GM23338 (cell line): ENCODE data around the gene NOTCH1. TPM values are rescaled to one million over a fixed set of nuclear protein-coding genes. Genes with fewer than 3 reads are reported as not detected.

ENCODE experiments used
- ATAC-seq: fragments of 200-7000 bp; cut with Tn5 transposase; 3 replicates; pipeline ENCODE4 v1.9.1; 2020
- DNase-seq: peaks from one replicate; pipeline ENCODE4 v3.0.0-alpha.2; 2015; ENCODE audit warnings: low spot score
- H2AFZ ChIP-seq: fragments of 200-600 bp; sonication (generic); 2 replicates; pipeline ENCODE4 v1.8.0; 2016; ENCODE audit warnings: antibody characterized with exemption, mild to moderate bottlenecking, moderate library complexity
- H3F3A ChIP-seq: fragments of 200-600 bp; sonication (generic); replicated peaks from 2 replicates; pipeline ENCODE4 v1.8.0; 2017; ENCODE audit warnings: antibody characterized with exemption, mixed run types, low read depth
- H3K27ac ChIP-seq: fragments of 200-600 bp; sonication (generic); 2 replicates; pipeline ENCODE4 v1.6.1; 2016; ENCODE audit warnings: low read depth
- H3K27me3 ChIP-seq: fragments of 200-600 bp; sonication (generic); 2 replicates; pipeline ENCODE4 v1.8.0; 2016; ENCODE audit warnings: mild to moderate bottlenecking, mixed run types, moderate library complexity; ENCODE audit not compliant: insufficient read depth
- H3K36me3 ChIP-seq: fragments of 200-600 bp; sonication (generic); 2 replicates; pipeline ENCODE4 v1.8.0; 2016; ENCODE audit warnings: mild to moderate bottlenecking; ENCODE audit not compliant: insufficient read depth
- H3K4me1 ChIP-seq: fragments of 200-600 bp; sonication (generic); 2 replicates; pipeline ENCODE4 v1.8.0; 2016; ENCODE audit warnings: mild to moderate bottlenecking, moderate library complexity; ENCODE audit not compliant: insufficient read depth
- H3K4me2 ChIP-seq: fragments of 200-600 bp; sonication (generic); 2 replicates; pipeline ENCODE4 v1.7.1; 2017; ENCODE audit warnings: mixed run types
- H3K4me3 ChIP-seq: fragments of 200-600 bp; sonication (generic); 2 replicates; pipeline ENCODE4 v1.6.1; 2016; ENCODE audit warnings: mixed run types
- H3K79me2 ChIP-seq: fragments of 200-600 bp; sonication (generic); replicated peaks from 2 replicates; pipeline ENCODE4 v1.8.0; 2017; ENCODE audit warnings: mild to moderate bottlenecking; ENCODE audit not compliant: insufficient read depth
- H3K9me2 ChIP-seq: fragments of 200-600 bp; sonication (generic); 2 replicates; pipeline ENCODE4 v1.8.0; 2017; ENCODE audit not compliant: insufficient read depth
- H4K20me1 ChIP-seq: fragments of 200-600 bp; sonication (generic); replicated peaks from 2 replicates; pipeline ENCODE4 v1.8.0; 2017; ENCODE audit warnings: mild to moderate bottlenecking; ENCODE audit not compliant: insufficient read depth
- H3K27ac Mint-ChIP-seq: 2 replicates; pipeline ENCODE4 v1.8.0; 2020; ENCODE audit warnings: inconsistent platforms, mild to moderate bottlenecking, moderate library complexity, mixed read lengths
- H3K27me3 Mint-ChIP-seq: 3 replicates; pipeline ENCODE4 v1.8.0; 2022; ENCODE audit warnings: low read depth, mild to moderate bottlenecking, moderate library complexity, mixed read lengths, inconsistent platforms; ENCODE audit not compliant: insufficient read depth, poor library complexity
- H3K36me3 Mint-ChIP-seq: 3 replicates; pipeline ENCODE4 v1.8.0; 2021; ENCODE audit warnings: low read depth, mild to moderate bottlenecking, inconsistent platforms, moderate library complexity, mixed read lengths
- H3K4me1 Mint-ChIP-seq: 3 replicates; pipeline ENCODE4 v1.8.0; 2020; ENCODE audit warnings: mild to moderate bottlenecking, inconsistent platforms, mixed read lengths
- H3K4me3 Mint-ChIP-seq: 3 replicates; pipeline ENCODE4 v1.8.0; 2021; ENCODE audit warnings: moderate library complexity, mild to moderate bottlenecking, inconsistent platforms, mixed read lengths
- H3K9me3 Mint-ChIP-seq: 3 replicates; pipeline ENCODE4 v1.8.0; 2020; ENCODE audit warnings: moderate library complexity, mild to moderate bottlenecking, inconsistent platforms, mixed read lengths
- EZH2 ChIP-seq: fragments of 200-600 bp; sonication (generic); IDR thresholded peaks from one replicate; pipeline ENCODE4 v1.8.0; 2017; ENCODE audit warnings: antibody characterized with exemption, mild to moderate bottlenecking, low read depth; ENCODE audit not compliant: unreplicated experiment
- EZH2phosphoT487 ChIP-seq: fragments of 200-600 bp; sonication (generic); IDR thresholded peaks from one replicate; pipeline ENCODE4 v1.8.1; 2018; ENCODE audit warnings: antibody characterized with exemption; ENCODE audit not compliant: unreplicated experiment
- JUNB ChIP-seq: IDR thresholded peaks from one replicate; pipeline ENCODE4 v1.6.1; 2016; ENCODE audit warnings: antibody characterized with exemption; ENCODE audit not compliant: unreplicated experiment
- POLR2AphosphoS5 ChIP-seq: IDR thresholded peaks from 2 replicates; pipeline ENCODE4 v1.6.1; 2016; ENCODE audit warnings: antibody characterized with exemption, low read depth
- REST ChIP-seq: IDR thresholded peaks from one replicate; pipeline ENCODE4 v1.6.1; 2018; ENCODE audit warnings: antibody characterized with exemption; ENCODE audit not compliant: unreplicated experiment
- STAT1 ChIP-seq: IDR thresholded peaks from one replicate; pipeline ENCODE4 v1.6.1; 2016; ENCODE audit warnings: antibody characterized with exemption; ENCODE audit not compliant: unreplicated experiment
- ZNF114 ChIP-seq: fragments of 250-450 bp; sonication (Bioruptor Pico); IDR thresholded peaks from 2 replicates; pipeline ENCODE4 v1.5.0; 2020; ENCODE audit warnings: mild to moderate bottlenecking, moderate library complexity
- ZNF462 ChIP-seq: fragments of 250-450 bp; sonication (Bioruptor Pico); IDR thresholded peaks from 2 replicates; pipeline ENCODE4 v1.5.0; 2020; ENCODE audit warnings: mild to moderate bottlenecking, moderate library complexity
- polyA plus RNA-seq: library from polyadenylated mRNA; unstranded; fragments of >200 nt; fragmentation: Nextera tagmentation; extraction: Ambion mirVana; gene quantifications from 2 replicates; pipeline ENCODE4 v1.2.1, GENCODE V29; 2016
- total RNA-seq: library from RNA; depleted of rRNA; stranded (reverse); fragments of >200 nt; shearing (Covaris generic); gene quantifications from 2 replicates; pipeline ENCODE4 v1.2.3, GENCODE V29; 2014

The NOTCH1 gene
- total and polyA plus RNA-seq, 2 experiments from 2014 or later: 9.9 to 97.2 TPM

GRCh38 chr9:136447173-136447778 is 98.6 kb downstream of the NOTCH1 start (continued):
- no peak for TF ChIP-seq ZNF462 (CRISPR knock-in tag)

- no peak overlapping the region for H3K4me3 Mint-ChIP-seq
- Histone ChIP-seq H3K27me3 (no peaks in the 10 kb centered on the region), H3K4me2 (no peak overlapping the region), H3K4me3 (no peak overlapping the region), H3K79me2 (no peaks in the 10 kb centered on the region), H4K20me1 (peaks cover 6% of the 10 kb centered on the region), H3F3A (peaks cover 26% of the 10 kb centered on the region; the same call in 1 of the 2 replicates), H3K9me2 (no peaks in the 10 kb centered on the region), H2AFZ (no peak overlapping the region), H3K27ac (no peak overlapping the region), H3K36me3 (peaks cover 38% of the 10 kb centered on the region), H3K4me1 (no peaks in the 10 kb centered on the region)
- peaks cover 86% of the 10 kb centered on the region for H3K36me3 Mint-ChIP-seq
- peaks cover 2% of the 10 kb centered on the region for H3K27me3 Mint-ChIP-seq
- DNase-seq: no peak
- no peaks in the 10 kb centered on the region; the same call in 2 of the 3 replicates for H3K9me3 Mint-ChIP-seq
- no peaks in the 10 kb centered on the region; the same call in 2 of the 3 replicates for H3K4me1 Mint-ChIP-seq
- no peak overlapping the region for H3K27ac Mint-ChIP-seq
- ATAC-seq: no peak
- TF ChIP-seq JUNB: no peak
- no peak for TF ChIP-seq STAT1
- TF ChIP-seq REST: no peak
- no peak for TF ChIP-seq ZNF114 (CRISPR knock-in tag)
- no peak for TF ChIP-seq EZH2phosphoT487
- TF ChIP-seq EZH2: no peak
- TF ChIP-seq POLR2AphosphoS5: no peak
Observed at GRCh38 chr9:136445799-136446198, 100.0 kb downstream of the NOTCH1 start.
